Activated CD4-positive, alpha-beta T cell treated with anti-CD3 and anti-CD28 coated beads, Interleukin-2, Interleukin-6, amounts not matched to agents 100 ng/mL and 50 ng/mL, durations not matched to agents 16 hours and 8 hours (primary cell): Measurements from ENCODE around the gene SFT2D1.

Experiments
- DNase-seq: peaks from one replicate; pipeline ENCODE4 v3.0.0-alpha.2; 2020

SFT2D1 gene

DNA sequence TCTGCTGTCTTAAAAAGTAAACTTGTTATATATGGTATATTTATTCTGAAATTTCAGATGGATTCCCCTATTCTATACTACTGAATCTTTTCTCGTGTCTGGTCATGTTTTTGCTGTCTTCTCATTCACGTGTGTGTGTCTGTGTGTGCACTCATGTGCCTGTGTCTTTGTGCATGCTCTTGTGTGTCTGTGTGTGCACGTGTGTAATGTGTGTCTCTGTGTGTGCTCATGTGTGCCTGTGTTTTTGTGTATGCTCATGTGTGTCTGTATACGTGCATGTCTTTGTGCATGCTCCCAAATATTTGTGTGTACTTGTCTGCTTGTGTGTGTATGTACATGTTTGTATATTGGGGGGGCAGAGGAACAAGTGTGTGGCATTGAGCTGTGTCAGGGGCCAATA is 68.2 kb downstream of the SFT2D1 start:
- DNase-seq = no peak

DNA sequence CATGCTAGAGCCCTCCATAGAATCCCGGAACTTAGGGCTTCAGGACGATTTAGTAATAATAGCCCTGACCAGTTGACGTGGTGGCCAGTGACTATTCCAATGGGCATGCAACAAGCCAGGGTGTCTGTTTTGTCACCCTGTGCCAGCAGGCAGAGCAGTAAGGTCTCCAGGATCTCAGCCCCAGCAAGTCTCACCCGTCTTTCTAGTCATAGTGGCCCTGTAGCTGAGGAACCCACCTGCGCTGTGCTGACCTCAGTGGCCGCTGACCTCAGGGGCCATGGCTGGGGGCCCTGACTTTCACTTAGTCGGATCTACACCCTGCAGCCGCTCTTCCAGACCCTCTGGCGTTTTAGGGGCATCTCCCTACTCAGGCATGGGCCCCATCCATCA is 71.0 kb downstream of the SFT2D1 start:
- no peak for DNase-seq

DNA sequence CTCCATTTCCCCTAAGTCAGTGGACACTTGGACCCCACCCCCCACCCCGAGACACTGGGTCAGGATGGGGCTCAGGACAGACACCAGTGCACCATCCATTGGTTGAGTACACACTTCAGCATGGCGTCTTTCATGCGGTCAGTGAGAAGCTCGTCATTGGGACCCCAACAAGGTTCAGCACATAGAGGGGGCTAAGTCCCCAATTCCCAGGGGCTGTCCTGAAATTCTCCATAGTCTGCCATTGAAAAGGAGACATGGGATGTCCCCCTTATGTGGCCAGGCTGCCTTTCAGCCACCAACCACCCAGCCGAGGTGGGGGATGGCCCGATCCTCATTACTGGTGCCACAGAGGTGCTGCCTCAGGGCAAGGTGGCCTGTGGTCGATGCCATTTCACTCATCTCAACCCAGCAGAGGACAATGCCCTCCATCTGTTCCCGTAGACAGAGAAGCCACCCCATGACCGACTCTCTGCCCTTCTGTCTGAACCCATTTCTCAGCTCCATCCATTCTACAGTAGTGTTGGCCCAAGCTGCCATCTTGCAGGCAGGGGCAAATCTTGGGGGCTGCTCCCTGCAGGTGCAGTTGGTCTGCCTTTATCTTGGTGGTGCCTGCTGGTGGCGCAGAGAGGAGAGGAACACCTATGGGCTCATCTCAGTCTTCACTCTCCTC is 71.5 kb downstream of the SFT2D1 start:
- DNase-seq = no peak
